Muscle of arm (tissue), 12 donors: ENCODE results near the gene PIEZO1. TPM values are rescaled to one million over a fixed set of nuclear protein-coding genes. Genes with fewer than 3 reads are reported as not detected.

ENCODE experiments used
- DNase-seq: peaks from one replicate; pipeline ENCODE4 v3.0.0-alpha.2; 2013
- polyA plus RNA-seq, 12 donors: library from polyadenylated mRNA; unstranded; fragments of 120-200 nt; gene quantifications; one replicate each; pipeline ENCODE4 v1.2.1, GENCODE V29; 2013; ENCODE audit not compliant: insufficient read length in 12 of 12

PIEZO1 gene
- polyA plus RNA-seq, 12 donors = 36.1 to 78.2 (median 48.2) TPM; not detected in 1

DNA sequence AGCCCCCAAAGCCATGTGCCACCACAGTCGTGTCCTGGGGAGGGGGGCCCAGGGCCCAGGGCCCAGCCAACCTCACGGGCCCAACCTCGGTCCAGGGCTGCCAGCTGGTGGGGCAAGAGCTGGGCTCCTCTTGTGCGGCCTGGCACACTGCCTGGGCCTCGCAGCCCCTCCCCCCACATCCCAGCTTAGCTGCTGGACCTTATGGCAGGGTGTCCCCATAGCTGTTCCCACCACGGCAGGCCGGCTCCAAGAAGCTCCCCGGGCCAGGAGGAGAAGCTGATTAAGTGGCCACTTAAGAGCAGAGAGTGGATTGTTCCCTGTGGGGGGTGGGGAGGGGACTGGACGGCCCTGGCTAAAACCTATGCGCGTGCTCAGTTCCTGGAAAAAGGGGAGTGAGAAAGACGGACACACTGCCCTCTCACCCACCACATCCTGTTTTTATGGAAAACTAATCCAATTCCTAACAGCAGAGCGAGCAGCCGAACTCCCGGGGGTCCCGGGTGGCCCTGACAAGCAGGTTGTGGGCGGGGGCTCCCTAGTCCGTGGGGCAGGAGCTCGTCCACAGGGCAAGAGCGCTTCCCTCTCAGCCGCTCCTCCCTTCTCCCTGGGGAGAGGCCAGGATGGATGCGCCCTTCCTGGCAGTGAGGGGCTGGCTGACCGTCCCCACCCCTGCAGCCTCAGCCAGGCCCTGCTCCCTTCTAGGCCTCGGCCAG is 16.8 kb downstream of the PIEZO1 start:
- DNase-seq = no peak

DNA sequence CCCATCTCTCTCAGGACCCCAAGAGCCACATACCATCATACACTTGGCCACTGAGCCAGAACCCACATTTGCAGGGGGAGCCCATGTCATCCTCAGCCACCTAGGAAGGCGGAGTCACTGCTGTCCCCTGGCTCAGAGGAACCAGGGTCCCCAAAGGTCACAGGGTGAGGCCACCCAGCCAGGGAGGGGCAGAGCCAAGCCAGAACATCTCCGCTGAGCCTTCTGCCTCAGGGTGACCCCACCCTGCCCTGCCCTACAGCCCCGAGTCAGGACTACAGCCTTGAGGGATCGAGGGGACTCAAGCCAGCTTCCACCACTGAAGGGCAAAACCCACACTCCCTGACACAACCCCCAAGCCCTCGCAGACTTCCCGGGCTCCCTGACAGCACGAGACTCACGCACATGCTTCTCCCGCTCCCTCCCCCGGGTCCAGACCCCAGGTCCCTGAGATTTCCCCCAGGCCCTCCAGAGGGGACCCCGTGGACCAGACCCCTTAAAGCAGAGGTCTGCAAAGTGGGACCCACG is 17.4 kb downstream of the PIEZO1 start:
- DNase-seq = no peak

DNA sequence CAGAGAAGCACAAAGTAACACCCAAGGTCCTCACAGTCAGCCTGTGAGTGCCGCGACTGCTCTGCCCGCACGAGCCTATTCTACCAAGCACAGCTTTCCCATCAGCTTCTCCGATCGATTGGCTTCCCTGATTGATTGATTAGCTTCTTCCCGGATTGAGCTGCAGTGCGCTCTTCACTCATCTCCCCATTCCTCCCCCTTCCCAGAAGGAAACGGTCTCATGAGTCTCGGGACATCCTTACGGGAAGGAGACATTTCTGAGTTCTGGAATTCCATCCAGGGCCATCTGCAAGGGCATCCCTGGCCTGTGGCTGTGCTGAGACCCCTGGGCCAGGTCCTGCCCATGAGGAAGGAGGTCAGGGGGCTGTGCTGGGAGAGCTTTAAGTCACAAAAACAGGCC is 18.0 kb downstream of the PIEZO1 start:
- DNase-seq = no peak

- DNase-seq = no peak
Observed at GRCh38 chr16:88764913-88765349, 20.1 kb downstream of the PIEZO1 start.

GRCh38 chr16:88764080-88764479 is 20.9 kb downstream of the PIEZO1 start:
- DNase-seq = no peak

- DNase-seq = no peak
Observed at GRCh38 chr16:88763502-88764053, 21.4 kb downstream of the PIEZO1 start.

DNA sequence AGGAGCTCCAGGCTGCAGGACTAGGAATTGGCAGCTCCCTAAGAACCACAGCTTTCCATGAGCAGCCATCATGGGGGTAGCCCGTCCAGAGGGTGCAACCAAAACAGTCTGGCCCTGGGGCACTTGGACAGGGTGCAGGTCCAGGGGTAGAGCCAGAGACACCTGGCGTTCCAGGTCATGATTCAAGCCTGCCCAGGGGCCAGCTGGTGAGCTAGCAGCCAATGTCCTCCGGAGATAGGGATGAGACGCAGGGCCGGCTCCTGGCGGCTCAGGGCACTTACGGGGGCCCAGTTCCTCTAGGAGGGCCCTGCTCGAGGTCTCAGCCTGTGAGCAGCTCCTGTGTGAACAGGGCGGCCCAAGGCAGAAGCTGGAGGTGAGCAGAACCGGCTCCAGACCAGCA is 22.1 kb downstream of the PIEZO1 start:
- DNase-seq = no peak

- no peak for DNase-seq
Observed at GRCh38 chr16:88762258-88762870, 22.7 kb downstream of the PIEZO1 start.

DNA sequence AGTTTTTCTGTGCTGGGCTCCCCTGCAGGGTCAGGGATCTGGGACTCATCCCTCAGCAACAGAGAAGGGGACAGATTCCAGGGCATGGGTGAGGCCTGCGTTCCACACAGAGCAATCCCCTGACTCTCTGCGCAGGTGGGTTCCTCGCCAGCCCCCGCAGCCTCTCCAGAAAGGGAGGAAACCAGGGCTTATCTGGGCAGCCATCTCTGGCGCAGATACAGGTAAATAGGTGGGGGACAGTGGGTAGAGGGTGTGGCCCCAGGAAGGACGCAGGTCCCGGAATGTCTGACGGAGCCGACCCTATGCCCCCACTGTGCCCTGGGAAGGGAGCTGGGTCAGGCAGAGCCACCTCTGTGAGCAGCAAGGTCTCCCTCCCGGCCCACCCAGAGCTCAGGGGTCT is 23.2 kb downstream of the PIEZO1 start:
- no peak for DNase-seq

- DNase-seq = no peak
Observed at GRCh38 chr16:88761143-88761534, 23.9 kb downstream of the PIEZO1 start.

DNA sequence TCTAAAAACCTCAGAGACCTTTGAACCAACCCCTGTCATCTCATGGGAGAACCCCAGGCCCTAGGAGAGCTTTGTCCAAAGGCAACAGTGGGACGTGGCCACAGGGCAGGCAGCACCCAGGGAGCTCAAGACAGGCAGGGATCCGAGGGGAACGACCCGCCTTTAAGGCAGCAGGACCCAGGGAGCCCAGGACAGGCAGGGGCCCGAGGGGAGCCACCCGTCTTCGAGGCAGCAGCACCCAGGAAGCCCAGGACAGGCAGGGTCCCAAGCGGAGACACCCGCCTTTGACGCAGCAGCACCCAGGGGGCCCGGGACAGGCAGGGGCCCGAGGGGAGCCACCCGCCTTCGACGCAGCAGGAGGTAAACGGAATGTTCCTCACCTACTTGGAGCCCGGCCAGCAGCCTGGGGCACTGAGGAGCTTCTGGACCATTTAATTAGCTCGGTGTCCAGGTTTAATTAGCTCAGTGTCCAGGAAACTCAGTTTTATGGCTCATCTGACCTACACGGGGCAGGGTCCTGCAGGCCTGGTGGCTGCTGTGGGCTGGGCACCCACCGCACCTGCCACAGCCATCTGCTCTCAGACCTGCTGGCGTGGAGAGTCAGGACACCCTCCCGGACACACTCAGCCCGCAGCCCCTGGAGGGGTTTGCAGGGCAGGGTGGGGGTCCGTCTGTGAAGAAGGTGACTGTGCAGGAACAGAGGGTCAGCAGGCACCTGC is 24.4 kb downstream of the PIEZO1 start:
- no peak for DNase-seq

DNA sequence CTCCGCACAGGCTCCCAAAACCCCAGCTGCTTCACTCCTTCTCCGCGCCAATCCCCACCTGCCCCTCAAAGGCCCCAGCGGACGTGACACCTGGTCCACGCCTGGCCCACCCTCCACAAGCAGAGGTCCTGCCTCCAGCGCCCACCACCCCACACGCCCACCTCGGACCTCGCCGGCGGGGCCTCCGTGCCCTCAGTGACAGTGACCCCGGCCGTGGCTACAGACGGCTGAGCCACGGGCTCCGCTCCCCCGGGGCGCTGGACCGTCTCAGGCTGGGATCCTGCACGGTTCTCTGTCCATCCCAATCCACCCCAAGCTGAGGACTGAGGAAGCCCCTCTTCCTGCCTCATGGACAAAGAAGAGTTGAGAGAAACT is 25.1 kb downstream of the PIEZO1 start:
- no peak for DNase-seq

DNA sequence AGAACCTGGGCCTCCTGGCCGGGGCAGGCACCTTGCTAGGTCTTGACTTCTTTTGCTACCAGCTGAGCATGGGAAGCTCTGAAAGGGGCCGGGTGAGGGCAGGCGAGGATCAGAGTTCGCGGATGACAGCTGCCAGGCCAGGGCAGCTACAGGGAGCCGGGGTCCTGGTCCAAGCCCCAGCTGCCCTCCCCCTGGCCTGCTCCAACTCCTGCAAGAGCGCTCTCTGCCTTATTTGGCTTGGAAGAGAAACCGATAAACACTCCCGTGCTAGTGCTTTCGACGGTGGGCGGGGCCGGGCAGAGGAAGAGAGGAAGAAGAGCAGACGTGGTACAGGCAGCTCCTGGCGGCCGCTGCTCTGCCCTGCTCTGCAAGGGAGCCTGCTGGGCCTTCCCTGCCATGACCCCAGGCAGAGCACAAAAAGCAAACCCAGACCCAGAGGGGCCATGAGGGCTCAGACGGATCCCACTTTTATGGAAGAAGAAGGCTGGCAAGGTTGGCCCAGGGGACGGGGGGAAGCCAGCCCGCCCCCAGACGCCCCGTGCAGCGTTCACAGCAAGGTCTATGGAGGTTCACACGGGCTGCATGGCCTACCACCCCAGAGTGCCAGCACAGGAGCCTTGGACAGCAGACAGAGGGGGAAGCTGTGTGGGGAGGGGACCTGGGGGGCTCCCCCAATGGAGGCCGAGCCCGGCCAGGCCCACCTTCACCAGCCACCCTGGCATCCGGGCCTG is 25.6 kb downstream of the PIEZO1 start:
- no peak for DNase-seq

GRCh38 chr16:88758944-88759244 is 26.1 kb downstream of the PIEZO1 start:
- no peak for DNase-seq

DNA sequence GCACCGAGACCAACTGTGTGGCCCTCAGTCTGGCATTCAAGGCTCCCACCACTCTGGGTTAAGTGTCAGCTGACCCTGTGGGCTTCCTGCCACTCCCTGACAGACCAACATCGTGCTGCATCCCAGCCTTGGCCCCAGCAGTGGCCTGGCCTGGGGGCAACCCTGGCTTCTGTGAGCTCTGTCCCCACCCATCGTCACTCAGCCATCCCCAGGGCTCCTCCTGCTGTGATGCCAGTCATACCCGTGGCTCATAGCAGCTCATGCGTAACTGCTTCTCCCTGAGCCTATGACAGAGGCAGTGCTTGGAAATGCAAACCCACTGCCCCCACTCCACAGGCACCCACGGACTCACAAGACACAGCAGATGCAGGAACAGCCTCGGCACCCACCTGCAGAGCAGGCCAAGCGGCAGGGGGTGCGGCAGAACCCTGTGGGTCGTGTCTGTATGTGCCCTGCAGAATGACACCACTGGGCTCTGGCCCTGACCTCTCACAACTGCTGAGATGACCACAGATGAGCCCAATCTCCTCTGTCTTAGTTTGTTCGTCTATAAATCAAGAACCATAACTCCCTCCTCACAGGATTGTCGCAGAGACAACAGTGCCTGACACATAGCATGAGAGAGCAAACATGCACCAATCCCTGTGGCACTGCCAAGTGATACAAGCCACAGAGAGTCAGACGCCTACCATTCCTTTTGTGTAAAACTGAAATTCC is 26.6 kb downstream of the PIEZO1 start:
- DNase-seq = no peak

DNA sequence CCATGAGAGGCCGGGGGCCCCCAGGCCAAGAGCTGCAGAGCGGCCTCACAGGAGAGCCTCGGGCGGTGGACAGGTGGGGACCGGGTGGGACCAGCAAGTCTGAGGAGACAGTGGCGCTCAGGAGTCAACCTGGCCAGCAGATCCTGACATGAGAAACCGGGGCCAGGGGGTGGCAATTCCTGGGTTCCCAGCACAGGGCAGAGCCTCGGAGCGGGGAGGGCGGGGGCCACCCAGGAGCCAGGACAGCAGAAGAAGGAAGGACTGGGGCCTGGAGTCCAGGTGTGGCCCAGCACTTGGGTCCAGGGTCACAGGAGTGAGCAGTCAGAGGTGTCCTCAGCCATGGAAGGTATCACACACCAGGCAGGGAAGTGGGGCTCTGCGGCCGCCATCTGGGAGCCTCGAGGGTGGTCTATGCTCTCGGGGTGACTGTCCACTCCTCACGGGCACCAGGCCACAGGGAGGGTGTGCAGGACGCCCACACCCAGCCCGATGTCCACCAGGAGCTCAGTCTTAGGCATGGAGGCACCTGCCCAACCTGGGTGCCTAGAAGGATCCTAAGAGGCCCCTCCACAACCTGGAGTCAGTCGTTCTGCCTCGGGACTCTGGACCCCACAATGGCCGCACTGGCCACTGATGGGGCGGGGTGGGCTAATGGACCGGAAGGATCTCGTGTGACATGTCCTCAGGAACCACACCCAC is 29.1 kb downstream of the PIEZO1 start:
- no peak for DNase-seq

DNA sequence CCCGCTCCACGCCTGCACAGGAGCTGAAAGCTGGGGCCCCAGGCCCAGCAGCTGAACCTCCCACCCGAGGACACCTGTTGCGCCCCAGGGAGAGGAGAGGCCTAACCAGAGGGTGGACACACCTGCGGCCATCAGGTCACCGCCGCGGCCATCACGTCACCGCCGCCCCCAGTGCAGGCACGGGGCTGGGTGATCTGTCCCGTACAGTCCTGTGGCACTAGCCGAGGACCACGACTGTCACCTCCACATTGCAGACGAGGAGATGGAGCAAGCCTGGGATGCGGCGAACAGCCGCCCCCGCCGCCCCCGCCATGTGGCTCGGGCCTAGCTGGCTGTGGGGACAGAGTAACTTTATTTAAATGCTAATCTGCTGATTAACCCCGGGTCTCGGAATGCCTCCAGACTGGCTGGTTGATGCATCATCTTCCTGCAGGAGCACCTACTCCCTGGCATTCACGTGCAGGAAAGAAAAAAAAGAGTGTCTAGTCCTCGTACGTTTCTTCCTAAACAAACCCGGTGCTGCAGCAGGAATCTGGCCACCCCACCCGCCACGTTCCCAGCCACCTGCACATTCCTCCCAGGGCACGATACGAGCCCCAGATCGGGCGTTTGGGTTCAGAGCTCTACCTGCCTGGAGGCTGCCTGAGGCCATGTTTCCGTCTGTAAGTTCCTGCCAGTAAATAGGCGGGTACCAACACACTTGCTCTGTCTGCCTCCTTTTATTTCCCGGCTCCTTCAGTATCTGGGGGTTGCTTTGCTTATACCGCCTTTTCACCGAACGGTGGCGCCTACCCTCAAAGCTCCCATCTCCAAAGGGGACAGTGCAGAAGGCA is 29.9 kb downstream of the PIEZO1 start:
- no peak for DNase-seq

DNA sequence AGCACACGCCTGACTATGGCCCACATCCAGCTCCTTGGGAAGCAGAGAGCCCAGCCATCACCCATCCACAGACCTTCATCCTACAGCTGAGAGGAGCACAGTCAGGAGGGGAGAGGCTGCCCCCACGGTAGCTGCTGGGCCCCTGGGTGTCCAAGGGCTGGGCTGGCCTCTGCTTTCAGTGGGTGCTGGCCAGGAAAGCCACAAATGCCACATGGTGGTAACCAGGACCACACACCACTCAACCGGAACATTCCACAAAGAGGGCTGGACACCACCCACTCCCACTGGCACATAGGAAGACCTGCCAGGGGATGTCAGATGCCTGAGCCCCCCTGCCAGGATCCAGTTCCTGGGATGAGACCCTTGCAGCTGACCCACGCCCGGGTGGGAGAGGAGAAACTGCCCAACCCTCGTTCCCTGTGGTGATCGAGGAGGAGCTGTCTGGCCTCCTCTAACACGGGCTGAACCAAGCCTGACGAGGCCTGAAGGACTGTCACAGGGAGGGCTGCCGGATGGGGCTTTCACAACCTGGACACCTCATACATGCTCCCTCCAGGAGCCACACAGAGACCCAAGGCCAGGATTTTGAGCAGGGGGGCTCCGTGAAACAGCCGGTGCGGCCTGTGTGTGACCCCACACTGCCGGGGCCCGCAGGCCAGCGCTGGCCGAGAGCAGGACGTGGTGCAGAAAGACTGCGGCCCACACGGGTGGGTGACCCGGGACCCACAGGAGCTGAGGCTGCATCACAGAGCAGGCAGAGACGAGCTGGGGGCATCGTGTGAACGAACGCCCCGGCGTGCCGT is 30.7 kb downstream of the PIEZO1 start:
- DNase-seq = no peak

DNA sequence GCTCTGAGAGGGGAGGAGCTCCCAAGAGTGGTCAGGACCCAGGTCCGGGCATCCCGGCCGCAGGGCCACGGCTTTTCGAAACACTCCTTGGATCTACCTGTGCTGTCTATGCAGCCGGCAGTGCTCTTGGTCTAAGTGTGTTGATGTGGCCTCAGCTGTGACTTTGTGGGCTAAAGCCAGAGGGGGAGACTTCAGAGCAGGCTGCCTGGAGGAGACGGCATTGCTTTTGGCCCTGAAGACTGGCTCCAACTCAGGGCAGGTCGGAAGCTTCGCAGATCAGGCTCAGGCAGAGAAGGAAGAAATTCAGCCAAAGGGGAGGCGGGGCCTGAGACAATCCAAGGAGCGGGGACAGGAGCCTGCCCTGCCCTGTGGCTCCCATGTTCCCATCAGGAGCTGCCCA is 31.4 kb downstream of the PIEZO1 start:
- no peak for DNase-seq
